OCI-LY3 (cell line): ENCODE data around the gene UAP1L1.

ENCODE experiments used
- H2AFZ ChIP-seq: fragments of 200-600, 300-600 bp; shearing (Covaris generic); 2 replicates; pipeline ENCODE4 v1.6.0; 2014; ENCODE audit warnings: antibody characterized with exemption, low read depth, low read length
- H3K27ac ChIP-seq: fragments of 200-600, 300-600 bp; sonication (generic); 2 replicates; pipeline ENCODE4 v1.5.1; 2014; ENCODE audit warnings: mild to moderate bottlenecking, low read length, moderate library complexity, mixed read lengths
- H3K27me3 ChIP-seq: fragments of 200-600, 300-600 bp; sonication (generic); 2 replicates; pipeline ENCODE4 v1.6.1; 2014; ENCODE audit warnings: low read depth, low read length, mixed read lengths
- H3K36me3 ChIP-seq: fragments of 200-600, 300-600 bp; sonication (generic); replicated peaks from 2 replicates; pipeline ENCODE3; 2014; ENCODE audit warnings: low read depth, low read length, mixed read lengths
- H3K4me1 ChIP-seq: fragments of 300-600, 200-600 bp; sonication (generic); 2 replicates; pipeline ENCODE4 v1.6.1; 2014; ENCODE audit warnings: low read length, mixed read lengths
- H3K4me2 ChIP-seq: fragments of 200-600, 300-600 bp; sonication (generic); 2 replicates; pipeline ENCODE4 v1.6.1; 2014; ENCODE audit warnings: low read length, mixed read lengths
- H3K4me3 ChIP-seq: fragments of 300-600, 200-600 bp; sonication (generic); 2 replicates; pipeline ENCODE4 v1.5.1; 2014; ENCODE audit warnings: antibody characterized with exemption, mild to moderate bottlenecking, low read length, moderate library complexity
- H3K79me2 ChIP-seq: fragments of 300-600, 200-600 bp; shearing (Covaris generic); 2 replicates; pipeline ENCODE4 v1.6.1; 2014; ENCODE audit warnings: mild to moderate bottlenecking, low read length, mixed read lengths
- H3K9ac ChIP-seq: fragments of 300-600, 200-600 bp; shearing (Covaris generic); 2 replicates; pipeline ENCODE4 v1.6.0; 2014; ENCODE audit warnings: mild to moderate bottlenecking, low read length, moderate library complexity
- H3K9me3 ChIP-seq: fragments of 200-600, 300-600 bp; shearing (Covaris generic); 2 replicates; pipeline ENCODE4 v1.6.1; 2014; ENCODE audit warnings: low read length, mixed read lengths; ENCODE audit not compliant: insufficient read depth
- H4K20me1 ChIP-seq: fragments of 200-600, 300-600 bp; sonication (generic); 2 replicates; pipeline ENCODE4 v1.6.1; 2016; ENCODE audit warnings: low read length, mixed read lengths; ENCODE audit not compliant: insufficient read depth
- CTCF ChIP-seq: fragments of 200-600, 300-600 bp; sonication (generic); IDR thresholded peaks from 2 replicates; pipeline ENCODE4 v1.5.1; 2014; ENCODE audit warnings: antibody characterized with exemption, low read length, low read depth
- EZH2phosphoT487 ChIP-seq: fragments of 200-600 bp; shearing (Covaris generic); IDR thresholded peaks from 2 replicates; pipeline ENCODE4 v1.6.1; 2018; ENCODE audit warnings: antibody characterized with exemption, mixed run types, low read depth

UAP1L1 gene

GRCh38 chr9:137069508-137070091 lies 7.7 kb upstream of the UAP1L1 start:
- peak overlapping the region; percentile 95 for H3K9ac ChIP-seq

GRCh38 chr9:137070201-137070905 lies 7.0 kb upstream of the UAP1L1 start, which contains the start of gene SAPCD2:
TSS of gene SAPCD2 (minus strand) at chr9:137070557. CDS start at chr9:137070460, 97 bp downstream.
- peak within 1 kb of the TSS; percentile 62 for H3K27ac ChIP-seq
- H3K9ac ChIP-seq: peak within 1 kb of the TSS; percentile 95

More at GRCh38 chr9:137069508-137070091, 7.7 kb upstream of the UAP1L1 start:
- Histone ChIP-seq H3K27ac (no peak overlapping the region), H3K4me3 (peak overlapping the region; percentile 93), H2AFZ (no peak overlapping the region), H3K79me2 (peaks cover 15% of the 10 kb centered on the region), H3K4me1 (peaks cover 23% of the 10 kb centered on the region), H4K20me1 (peaks cover 26% of the 10 kb centered on the region), H3K9me3 (no peaks in the 10 kb centered on the region), H3K27me3 (no peaks in the 10 kb centered on the region), H3K36me3 (no peaks in the 10 kb centered on the region), H3K4me2 (peak overlapping the region; percentile 97)
- TF ChIP-seq CTCF: no peak
- no peak for TF ChIP-seq EZH2phosphoT487

GRCh38 chr9:137070906-137071275 lies 6.4 kb upstream of the UAP1L1 start:
- no peaks in the 10 kb centered on the region for H3K9me3 ChIP-seq
- TF ChIP-seq EZH2phosphoT487: no peak
- no peak for TF ChIP-seq CTCF
- peaks cover 24% of the 10 kb centered on the region for H4K20me1 ChIP-seq
- H3K4me2 ChIP-seq: peak overlapping the region; percentile 96
- H3K9ac ChIP-seq: peak overlapping the region; percentile 95
- peak overlapping the region; percentile 93 for H3K4me3 ChIP-seq
- H3K27ac ChIP-seq: peak overlapping the region; percentile 62
- no peaks in the 10 kb centered on the region for H3K27me3 ChIP-seq
- H3K36me3 ChIP-seq: no peaks in the 10 kb centered on the region
- H3K79me2 ChIP-seq: peaks cover 15% of the 10 kb centered on the region
- H2AFZ ChIP-seq: peak overlapping the region; percentile 64; the same call in 1 of the 2 replicates
- peaks cover 23% of the 10 kb centered on the region for H3K4me1 ChIP-seq

More at GRCh38 chr9:137070201-137070905, 7.0 kb upstream of the UAP1L1 start, which contains the start of gene SAPCD2:
- H3K4me1 ChIP-seq: peaks cover 23% of the 10 kb centered on the region
- H3K79me2 ChIP-seq: peaks cover 15% of the 10 kb centered on the region
- peaks cover 26% of the 10 kb centered on the region for H4K20me1 ChIP-seq
- no peaks in the 10 kb centered on the region for H3K9me3 ChIP-seq
- H3K4me2 ChIP-seq: peak within 1 kb of the TSS; percentile 97
- H3K36me3 ChIP-seq: no peaks in the 10 kb centered on the region
- H3K27me3 ChIP-seq: no peaks in the 10 kb centered on the region
- TF ChIP-seq EZH2phosphoT487 (no peak), CTCF (no peak)
- H2AFZ ChIP-seq: peak within 1 kb of the TSS; percentile 64; the same call in 1 of the 2 replicates
- peak within 1 kb of the TSS; percentile 93 for H3K4me3 ChIP-seq

- no peaks in the 10 kb centered on the region for H3K9me3 ChIP-seq
- no peaks in the 10 kb centered on the region for H3K27me3 ChIP-seq
- no peak overlapping the region for H2AFZ ChIP-seq
- peaks cover 22% of the 10 kb centered on the region for H4K20me1 ChIP-seq
- TF ChIP-seq EZH2phosphoT487 (no peak), CTCF (no peak)
- H3K4me2 ChIP-seq: peak overlapping the region; percentile 96
- no peaks in the 10 kb centered on the region for H3K36me3 ChIP-seq
- H3K4me1 ChIP-seq: peaks cover 23% of the 10 kb centered on the region
- peak overlapping the region; percentile 93 for H3K4me3 ChIP-seq
- peaks cover 15% of the 10 kb centered on the region for H3K79me2 ChIP-seq
- peak overlapping the region; percentile 62 for H3K27ac ChIP-seq
- peak overlapping the region; percentile 95 for H3K9ac ChIP-seq
These were observed 6.0 kb upstream of the UAP1L1 start for GRCh38 chr9:137071282-137071681.
